LNCaP clone FGC (cell line): ENCODE results near the gene ARRDC5.
A peak's percentile ranks its signal among the peaks of the same experiment; 100 is the strongest.
"Not testable (repeated sequence)": the region's sequence is repeated elsewhere in the genome, so short reads cannot be mapped to it uniquely, and the experiment has no call there.

ENCODE experiments used
- DNase-seq: peaks from one replicate; pipeline ENCODE4 v3.0.0-alpha.2; 2011; ENCODE audit warnings: low read depth
- H3K4me3 ChIP-seq: 2 replicates; pipeline ENCODE4 v1.5.1; 2011; ENCODE audit warnings: mild to moderate bottlenecking, low read depth, low read length, control low read depth
- TF ChIP-seq, protein P1 (sequence below): IDR thresholded peaks from 2 replicates; pipeline ENCODE4 v1.5.1; 2012; ENCODE audit warnings: mild to moderate bottlenecking; ENCODE audit not compliant: control insufficient read depth, insufficient read depth; ENCODE audit errors: extremely low read depth

Gene ARRDC5

DNA sequence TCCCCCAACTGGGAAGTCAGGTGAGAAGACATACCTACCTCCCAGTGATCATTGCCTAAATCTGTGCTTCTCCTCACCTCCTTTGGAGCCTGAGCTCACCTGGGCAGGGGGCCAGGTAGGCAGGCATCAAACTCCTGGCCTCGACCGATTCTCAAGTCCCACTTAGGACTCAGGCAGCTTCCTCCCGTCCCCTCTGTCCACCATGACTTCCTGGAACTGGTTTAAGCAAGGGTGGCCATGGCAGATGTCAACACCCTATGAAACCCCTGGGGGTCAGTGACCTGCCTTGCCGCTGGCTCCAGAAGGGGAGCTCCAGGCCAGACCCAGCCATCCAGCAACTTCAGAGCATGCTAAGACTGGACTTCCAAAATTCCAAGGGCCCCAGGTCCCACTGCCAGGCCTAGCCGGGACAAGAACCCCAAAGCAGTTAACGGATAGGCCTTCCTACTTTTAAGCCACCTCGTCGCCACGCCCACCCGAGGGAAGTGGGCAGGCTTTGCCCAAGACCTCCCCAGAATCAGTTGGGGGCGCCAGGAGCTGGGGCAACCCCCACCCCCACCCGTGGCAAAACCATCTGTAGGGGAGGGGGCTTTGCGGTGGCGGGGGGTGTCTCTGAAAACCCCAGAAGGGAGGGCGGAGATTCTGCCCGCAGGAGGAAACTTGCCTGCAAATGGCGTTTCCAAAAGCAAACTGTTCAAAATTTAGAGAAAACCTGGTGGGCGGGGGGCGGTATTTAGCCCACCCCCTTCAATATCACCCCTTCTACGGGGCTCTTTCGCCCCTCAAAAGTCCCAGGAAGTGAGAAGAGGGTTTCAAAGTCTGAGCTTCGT, 35.9 kb downstream of the ARRDC5 start:
- H3K4me3 ChIP-seq = peak overlapping the region; percentile 93
- no peak for DNase-seq
- TF ChIP-seq, protein P1, sequence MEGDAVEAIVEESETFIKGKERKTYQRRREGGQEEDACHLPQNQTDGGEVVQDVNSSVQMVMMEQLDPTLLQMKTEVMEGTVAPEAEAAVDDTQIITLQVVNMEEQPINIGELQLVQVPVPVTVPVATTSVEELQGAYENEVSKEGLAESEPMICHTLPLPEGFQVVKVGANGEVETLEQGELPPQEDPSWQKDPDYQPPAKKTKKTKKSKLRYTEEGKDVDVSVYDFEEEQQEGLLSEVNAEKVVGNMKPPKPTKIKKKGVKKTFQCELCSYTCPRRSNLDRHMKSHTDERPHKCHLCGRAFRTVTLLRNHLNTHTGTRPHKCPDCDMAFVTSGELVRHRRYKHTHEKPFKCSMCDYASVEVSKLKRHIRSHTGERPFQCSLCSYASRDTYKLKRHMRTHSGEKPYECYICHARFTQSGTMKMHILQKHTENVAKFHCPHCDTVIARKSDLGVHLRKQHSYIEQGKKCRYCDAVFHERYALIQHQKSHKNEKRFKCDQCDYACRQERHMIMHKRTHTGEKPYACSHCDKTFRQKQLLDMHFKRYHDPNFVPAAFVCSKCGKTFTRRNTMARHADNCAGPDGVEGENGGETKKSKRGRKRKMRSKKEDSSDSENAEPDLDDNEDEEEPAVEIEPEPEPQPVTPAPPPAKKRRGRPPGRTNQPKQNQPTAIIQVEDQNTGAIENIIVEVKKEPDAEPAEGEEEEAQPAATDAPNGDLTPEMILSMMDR = no peak

DNA sequence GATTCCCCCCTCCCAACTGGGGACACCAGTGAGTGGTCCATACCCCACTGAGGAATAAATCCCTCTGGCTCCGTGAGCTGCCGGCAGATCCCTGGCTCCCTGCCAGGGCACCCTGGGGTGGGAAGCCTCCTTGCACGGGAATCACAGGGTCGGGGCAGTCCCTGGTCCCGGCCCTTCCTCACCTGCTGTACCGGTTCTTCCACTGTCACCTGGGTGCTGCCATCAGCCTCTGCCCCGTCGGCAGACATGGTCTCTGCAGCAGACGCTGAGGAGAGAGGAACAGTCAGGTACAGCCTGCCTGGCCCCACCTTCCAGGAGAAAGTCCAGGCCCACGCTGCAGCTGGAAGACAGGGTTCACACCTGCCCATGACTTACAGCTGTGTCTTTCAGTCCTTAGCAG, 41.5 kb downstream of the ARRDC5 start:
- no peak overlapping the region for H3K4me3 ChIP-seq
- TF ChIP-seq, protein P1 = no peak
- peak; percentile 77 for DNase-seq

DNA sequence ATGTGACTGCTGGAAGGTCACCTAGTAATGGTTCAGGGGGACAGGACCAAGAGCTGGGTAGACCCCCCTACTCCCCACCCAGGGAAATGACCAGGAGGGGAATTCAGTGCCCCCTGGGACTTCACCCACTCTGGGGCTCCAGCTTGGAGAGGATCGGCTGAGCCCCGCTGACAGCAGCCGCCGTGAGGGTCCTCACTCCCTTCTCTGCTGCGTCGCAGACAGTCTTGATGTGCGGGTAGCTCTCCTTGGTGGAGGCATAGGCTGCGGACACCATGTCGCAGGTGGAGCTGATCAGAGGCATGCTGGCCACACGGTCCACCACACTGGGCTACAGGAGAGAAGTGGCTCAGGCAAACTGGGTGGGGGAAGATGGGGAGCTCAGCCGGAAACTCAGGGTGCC, 43.0 kb downstream of the ARRDC5 start:
- no peak overlapping the region for H3K4me3 ChIP-seq

DNA sequence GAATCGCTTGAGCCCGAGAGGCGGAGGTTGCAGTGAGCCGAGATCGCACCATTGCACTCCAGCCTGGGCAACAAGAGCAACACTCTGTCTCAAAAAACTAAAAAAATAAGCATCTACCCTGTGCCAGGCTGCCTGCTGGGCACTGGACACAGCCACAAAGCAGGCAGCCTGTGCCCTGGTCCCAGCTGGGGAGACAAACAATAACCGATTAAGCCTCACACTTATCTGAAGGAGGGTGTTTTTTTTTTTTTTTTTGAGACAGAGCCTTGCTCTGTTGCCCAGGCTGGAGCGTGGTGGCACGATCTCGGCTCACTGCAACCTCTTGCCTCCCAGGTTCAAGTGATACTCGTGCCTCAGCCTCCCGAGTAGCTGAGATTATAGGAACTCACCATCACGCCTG, 46.2 kb downstream of the ARRDC5 start:
- not testable (repeated sequence) for DNase-seq, H3K4me3 ChIP-seq

More for the DNA sequence above, 43.0 kb downstream of the ARRDC5 start:
- TF ChIP-seq, protein P1 = no peak
- no peak for DNase-seq

DNA sequence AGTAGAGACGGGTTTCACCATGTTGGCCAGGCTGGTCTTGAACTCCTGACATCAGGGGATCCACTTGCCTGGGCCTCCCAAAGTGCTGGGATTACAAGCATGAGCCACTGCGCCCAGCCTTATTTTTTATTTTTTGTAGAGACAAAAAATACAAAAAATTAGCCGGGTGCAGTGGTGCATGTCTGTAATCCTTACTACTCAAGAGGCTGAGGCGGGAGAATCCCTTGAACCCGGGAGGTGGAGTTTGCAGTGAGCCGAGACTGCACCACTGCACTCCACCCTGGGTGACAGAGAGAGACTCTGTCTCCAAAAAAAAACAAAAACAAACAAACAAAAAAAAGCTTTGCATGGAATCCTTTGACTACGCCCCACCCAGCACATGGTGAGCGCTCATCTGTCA, 49.2 kb downstream of the ARRDC5 start:
- H3K4me3 ChIP-seq, DNase-seq: not testable (repeated sequence)

DNA sequence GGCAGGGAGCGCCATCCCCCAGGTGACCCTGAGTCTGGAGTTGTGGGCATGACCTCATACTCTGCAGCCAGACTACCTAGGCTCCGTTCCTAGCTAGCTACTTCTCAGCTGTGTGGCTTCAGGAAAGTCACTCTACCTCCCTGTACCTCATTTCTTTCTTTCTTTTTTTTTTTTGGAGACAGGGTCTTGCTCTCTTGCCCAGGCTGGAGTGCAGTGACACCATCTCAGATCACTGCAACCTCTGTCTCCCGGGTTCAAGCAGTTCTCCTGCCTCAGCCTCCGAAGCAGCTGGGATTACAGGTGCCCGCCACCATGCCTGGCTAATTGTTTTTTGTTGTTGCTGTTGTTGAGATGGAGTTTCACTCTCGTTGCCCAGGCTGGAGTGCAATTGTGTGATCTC, 50.2 kb downstream of the ARRDC5 start:
- no peak for DNase-seq
- TF ChIP-seq, protein P1 = no peak

DNA sequence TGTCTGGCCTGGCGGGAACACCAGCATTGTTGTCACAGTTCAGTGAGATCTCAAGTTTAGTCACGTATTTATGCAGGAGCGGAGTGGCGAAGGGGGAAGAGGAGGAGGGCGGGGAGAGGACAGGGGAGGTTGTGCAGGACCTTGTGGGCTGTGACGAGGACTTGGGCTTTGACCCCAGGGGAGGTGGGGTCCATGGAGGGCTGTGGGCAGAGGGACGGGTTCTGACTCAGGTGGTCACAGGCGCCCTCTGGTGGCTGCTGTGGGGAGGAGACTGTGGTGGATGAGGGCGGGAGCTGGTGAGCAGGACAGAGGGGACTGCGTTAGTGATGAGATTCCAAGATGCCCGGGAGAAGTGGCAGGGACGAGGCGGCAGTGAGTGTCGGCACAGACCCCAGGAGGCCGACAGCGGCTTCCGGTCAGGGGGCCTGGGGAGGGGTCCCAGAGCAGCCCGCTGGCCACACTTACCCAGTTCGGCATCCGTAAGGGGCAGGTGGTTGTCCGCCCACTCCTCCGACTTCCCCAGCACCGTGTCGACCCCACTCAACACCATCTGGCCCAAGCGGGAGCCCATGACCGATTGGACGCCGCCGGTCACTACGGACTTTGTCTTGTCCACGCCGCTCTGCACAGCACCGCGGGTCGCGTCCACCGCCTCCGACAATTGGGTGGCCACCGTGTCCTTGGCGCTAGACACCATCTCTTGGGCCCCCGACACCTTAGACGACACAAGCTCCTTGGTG, 51.0 kb downstream of the ARRDC5 start:
- TF ChIP-seq, protein P1 = peak; percentile 75
- no peak for DNase-seq
- no peak overlapping the region for H3K4me3 ChIP-seq

More for the DNA sequence above, 50.2 kb downstream of the ARRDC5 start:
- no peak overlapping the region for H3K4me3 ChIP-seq
